DMS 273 (cell line): Measurements from ENCODE around the gene TGFB2.

Experiments
- DNase-seq: peaks from one replicate; lab custom pipeline; 2025; ENCODE audit not compliant: unreplicated experiment; lab: John Stamatoyannopoulos, UW

Gene TGFB2

DNA sequence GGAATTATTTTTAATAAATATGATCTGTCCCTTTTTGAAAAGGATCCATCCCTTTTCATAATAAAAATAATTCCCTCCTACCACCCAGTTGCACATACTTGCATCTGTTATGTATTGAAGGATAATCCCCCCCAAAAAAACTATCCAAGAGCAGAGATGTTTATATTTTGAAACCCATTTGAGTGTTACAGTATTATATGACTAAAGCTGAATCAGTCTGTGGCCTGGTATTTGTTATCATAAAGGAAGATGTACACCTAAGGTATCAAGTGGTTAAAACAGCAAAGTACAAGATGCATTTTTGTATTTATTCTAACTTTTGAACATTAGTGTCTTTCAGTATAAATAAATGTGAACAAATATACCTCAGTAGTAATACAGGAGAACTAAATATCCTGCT lies 12.7 kb upstream of the TGFB2 start:
- no peak for DNase-seq

DNA sequence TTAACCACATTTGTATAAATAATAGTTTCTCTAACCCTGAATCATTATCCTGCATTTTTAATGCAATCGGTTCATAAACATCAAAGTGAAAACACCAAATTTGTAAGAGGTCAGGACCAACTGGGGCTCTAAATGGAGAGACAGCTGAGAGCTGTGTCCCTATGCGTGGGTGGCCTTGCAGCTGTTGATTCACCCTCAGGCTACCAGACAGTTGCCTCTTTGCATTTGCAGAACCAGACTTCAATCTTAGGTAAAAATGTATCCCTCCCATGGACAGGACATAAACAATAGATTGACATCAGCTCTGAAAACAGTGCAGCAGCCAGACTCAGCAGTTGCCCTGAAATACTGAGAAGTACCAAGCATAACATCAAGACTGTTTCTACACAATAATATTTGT lies 8.8 kb upstream of the TGFB2 start:
- no peak for DNase-seq

DNA sequence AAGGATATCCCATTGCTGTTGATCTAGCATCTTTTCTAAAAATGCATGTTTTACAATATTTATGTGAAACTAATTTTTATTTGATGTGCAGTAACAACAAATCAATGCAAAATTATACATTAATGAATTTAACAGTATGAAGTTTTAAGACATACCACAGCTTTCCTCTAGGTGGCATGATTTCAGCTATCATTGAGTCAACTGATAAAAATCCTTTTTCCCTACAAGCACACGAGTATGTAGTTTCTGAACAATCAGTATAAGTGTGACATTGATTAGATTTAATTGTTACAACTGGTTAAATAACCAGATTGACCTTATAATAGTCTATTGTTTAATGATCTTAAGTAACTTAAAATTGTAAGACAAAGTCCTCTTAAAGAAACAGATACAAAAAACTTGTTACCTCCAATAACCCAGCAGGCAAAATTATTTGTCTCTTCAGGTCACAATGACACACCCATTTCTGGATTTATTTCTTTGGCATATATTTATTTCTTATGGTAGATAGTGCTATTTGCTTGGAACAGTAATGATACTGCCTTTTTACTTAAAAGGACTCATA lies 5.8 kb upstream of the TGFB2 start:
- peak; percentile 66 for DNase-seq

DNA sequence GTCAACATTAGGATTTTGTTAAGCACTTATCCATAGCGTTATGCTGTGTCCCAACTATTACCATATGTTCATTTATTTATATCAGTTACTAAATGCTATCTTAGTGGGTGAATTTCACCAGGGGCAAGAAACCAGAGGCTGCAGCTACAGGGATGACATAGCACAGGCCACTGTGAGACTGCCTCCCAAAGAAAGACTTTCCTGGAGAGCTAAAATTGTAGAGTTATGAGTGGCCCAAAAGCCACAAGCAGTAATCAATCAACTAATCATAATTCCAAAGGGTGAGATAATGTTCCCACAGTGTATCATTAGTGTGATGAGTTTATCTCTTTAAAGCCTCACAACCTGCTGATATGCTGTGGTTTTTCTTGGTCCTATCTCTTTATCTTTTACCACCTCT lies 3.8 kb upstream of the TGFB2 start:
- no peak for DNase-seq

DNA sequence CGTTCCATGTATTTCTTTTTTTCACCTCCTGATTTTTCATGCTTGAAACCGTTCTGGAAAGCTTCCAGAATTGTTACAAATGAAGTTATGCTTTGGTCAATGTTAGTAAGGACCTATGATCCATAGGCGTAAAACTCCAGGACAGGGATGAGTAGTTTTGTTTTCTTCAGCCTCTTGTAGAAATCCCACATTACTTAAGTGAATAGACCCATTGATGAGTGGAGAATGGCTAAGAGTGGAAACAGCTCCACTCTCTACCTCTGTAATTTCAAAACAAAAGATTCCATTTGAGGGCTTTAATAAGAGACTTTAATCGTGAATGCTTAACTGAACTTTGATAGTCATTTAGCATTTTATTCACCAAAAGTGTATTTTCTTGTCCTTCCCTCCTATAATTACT lies 3.0 kb upstream of the TGFB2 start:
- DNase-seq, result no peak

DNA sequence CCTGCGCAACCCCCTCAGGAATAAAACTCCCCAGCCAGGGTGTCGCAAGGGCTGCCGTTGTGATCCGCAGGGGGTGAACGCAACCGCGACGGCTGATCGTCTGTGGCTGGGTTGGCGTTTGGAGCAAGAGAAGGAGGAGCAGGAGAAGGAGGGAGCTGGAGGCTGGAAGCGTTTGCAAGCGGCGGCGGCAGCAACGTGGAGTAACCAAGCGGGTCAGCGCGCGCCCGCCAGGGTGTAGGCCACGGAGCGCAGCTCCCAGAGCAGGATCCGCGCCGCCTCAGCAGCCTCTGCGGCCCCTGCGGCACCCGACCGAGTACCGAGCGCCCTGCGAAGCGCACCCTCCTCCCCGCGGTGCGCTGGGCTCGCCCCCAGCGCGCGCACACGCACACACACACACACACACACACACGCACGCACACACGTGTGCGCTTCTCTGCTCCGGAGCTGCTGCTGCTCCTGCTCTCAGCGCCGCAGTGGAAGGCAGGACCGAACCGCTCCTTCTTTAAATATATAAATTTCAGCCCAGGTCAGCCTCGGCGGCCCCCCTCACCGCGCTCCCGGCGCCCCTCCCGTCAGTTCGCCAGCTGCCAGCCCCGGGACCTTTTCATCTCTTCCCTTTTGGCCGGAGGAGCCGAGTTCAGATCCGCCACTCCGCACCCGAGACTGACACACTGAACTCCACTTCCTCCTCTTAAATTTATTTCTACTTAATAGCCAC lies 696 bp downstream of the TGFB2 start:
- peak; percentile 89 for DNase-seq

DNA sequence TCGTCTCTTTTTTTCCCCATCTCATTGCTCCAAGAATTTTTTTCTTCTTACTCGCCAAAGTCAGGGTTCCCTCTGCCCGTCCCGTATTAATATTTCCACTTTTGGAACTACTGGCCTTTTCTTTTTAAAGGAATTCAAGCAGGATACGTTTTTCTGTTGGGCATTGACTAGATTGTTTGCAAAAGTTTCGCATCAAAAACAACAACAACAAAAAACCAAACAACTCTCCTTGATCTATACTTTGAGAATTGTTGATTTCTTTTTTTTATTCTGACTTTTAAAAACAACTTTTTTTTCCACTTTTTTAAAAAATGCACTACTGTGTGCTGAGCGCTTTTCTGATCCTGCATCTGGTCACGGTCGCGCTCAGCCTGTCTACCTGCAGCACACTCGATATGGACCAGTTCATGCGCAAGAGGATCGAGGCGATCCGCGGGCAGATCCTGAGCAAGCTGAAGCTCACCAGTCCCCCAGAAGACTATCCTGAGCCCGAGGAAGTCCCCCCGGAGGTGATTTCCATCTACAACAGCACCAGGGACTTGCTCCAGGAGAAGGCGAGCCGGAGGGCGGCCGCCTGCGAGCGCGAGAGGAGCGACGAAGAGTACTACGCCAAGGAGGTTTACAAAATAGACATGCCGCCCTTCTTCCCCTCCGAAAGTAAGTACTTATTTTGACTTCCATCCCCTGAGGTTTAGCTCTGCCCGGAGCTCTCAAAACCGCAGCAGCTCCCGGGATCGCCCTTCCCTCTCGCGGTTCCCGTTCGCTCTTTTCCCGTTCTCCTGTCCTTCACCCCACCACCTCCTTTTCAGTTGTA lies 1.5 kb downstream of the TGFB2 start:
- peak; percentile 65 for DNase-seq

DNA sequence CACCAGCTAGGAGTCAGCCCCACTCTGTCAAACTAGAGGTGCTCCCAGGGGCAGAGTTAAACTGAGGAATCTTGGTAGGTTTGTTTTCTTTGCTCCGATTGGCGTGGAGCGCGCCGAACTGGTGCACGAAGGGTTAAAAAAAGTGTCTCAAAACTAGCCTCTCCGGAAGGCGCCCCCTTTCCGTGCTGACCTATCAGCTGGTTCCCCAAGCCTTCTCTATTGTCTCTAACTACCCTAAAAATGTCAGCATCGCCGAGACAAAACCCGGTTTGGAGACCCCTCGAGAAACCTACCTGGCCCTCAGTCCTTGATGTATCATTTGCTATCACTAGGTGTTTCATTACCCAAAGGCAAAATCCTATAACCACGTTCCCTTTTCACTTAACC lies 2.2 kb downstream of the TGFB2 start:
- DNase-seq, result peak; percentile 65

DNA sequence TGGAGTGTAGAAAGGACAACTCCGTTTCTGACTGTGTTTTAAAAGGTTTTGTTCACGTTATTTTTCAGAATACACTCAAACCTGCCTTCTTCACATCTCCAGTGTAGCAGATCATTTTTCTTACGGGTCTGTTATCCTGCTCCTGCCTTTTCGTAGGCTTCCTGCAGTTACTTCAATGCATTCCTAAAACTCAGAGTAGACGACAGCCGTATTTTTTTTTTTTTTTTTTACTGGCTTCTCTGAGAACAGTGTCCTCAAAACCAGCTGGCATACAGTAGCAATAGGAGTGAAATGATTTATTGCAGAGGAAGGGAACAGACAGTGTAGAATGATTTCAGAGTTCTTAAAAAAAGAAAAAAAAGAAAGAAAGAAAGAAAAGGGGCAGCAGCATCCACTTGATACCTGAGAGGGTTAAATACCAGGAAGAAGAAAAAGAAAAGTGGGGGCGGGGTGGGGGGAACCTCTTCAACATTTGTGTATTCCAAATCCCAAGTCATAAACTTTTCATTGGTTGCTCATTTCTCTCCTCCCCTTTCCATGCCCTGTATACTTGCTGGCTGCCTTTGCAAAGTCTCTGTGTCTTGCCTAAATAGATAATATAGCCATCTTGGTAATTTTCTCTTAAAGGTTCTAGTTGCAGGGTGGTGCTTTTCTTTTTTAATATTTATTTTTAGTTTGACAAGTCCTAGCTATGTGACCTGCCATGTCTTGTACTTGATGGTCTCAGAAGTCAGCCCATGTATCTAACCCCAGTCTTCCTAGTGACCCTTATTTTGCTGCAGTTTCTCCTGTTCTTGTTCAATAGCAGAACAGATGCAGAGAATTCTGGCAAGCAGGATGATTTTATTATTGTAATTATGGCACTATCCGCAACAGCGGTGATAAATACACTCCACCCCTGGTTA lies 2.8 kb downstream of the TGFB2 start:
- peak; percentile 74 for DNase-seq

DNA sequence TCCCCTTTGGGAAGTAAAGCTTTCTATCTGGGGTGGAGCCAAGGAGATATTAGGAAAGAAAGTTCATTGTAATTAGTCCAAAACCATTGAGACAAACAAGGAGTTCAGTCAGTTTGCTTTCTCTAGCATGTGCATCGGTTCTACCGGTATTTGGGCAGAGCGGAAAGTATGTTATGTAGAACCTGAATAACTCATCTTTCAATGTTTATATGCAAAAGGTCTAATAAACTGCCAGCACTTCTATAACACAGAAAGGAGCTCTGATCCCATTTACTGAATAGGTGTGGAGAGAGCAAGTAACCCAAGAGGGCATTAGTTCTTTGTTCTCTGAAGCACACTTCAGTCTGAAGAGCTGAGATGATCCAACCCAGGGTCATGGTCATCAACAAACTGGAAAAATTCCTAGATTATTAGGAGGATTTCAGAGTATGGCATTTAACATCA lies 3.5 kb downstream of the TGFB2 start:
- DNase-seq, result no peak

DNA sequence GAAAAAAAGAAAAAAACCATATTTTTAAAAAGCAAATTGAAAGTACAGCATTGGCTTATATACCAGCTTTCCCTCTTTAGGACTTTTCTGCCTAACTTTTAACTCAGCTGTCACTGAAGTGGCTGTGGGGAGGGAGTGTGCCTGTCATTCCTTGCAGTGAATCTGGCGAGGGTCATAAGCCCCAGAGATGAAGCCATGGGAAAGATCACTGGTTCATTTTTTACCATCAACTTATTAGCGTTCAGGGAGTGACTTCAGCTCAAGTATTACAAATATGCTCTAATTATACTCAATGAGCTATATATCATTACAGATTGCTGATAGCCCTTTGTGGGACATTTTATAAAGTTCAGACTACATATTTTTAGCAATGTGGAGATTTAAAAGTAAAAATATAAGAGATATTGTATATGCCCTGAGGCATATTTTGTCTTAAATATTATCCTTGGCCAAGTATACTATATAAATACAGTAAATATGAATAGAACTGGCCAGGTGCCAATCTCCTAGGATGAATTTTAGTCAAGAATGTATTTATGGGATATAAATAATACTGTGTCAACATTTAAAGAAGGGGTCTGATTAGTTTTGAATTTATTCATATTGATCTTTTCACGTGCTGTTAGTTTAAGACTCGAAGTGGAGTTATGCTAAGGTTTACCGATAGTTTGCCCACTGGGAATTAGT lies 4.4 kb downstream of the TGFB2 start:
- DNase-seq, result peak; percentile 19

DNA sequence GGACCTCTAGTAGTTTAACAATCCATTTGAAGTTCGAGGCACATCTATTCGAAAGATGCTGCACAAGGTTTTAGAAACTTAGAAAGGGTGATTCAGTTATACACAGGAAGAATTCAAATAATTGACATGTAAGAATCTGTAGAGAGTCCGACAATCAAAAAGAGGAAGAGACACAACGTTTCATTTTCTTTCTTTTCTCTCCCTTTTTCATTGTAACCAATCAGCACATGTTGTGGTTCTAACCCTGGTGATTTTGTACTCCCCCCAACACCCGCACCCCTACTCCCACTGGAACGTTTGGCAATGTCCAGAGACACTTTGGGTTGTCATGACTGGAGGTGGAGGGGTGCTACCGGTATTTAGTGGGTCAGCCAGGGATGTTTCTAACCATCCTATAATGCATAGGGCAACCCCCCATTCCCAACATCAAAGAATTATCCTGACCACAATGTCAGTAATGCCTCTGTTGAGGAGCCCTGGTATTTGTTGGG lies 4.9 kb downstream of the TGFB2 start:
- no peak for DNase-seq

DNA sequence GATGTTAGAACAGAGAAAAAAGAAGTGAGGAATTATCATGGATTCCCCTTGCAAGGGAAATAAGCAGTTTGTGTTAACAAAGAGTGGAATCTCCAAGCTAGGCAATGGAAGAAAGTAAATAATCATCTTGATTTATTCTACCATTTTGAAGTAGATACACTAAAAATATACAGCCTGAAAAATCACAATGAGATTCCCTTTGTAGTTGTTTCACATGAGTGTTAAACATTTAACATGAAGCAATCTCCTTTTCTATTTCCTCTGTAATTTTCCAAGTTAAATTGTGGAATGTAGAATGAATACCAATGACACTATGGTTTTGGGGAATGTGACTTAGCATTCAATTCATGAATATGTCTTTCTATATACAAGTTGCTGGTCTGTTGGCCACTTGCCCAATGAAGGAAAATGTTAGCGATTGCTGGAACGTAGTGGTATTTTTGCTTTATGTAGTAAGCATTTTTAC lies 5.7 kb downstream of the TGFB2 start:
- DNase-seq, result no peak

DNA sequence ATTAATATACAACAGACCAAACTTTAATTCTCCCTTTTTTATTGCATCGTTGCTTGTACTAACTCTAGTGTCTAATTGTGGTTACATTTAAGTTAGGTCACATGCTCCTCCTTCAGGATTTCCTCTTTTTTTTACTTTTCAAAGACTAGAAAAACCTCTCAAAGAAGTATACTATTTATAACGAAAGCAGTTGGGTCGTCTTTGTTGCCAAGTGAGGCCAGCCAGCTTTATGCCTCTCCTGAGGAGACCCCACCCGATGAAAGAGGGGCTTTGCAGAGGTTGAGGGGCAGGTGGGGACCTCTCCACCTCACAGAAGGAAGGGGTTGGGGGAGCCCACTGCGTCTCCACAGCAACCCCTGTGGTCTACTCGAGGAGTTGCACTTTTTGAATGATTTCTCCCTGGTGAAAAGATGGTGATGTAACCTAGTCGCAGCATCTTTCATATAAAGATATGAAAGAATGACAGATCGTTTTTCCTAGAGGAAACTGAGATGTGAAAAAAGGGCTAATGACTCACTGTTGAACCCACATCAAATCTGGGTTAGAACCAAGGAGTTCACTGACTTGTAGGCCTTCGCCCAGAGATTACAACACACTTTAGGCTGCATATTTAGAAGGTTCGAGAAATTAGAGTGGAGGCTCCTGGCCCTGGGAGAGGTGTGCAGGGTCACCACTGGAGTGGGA lies 6.4 kb downstream of the TGFB2 start:
- DNase-seq, result peak; percentile 35

DNA sequence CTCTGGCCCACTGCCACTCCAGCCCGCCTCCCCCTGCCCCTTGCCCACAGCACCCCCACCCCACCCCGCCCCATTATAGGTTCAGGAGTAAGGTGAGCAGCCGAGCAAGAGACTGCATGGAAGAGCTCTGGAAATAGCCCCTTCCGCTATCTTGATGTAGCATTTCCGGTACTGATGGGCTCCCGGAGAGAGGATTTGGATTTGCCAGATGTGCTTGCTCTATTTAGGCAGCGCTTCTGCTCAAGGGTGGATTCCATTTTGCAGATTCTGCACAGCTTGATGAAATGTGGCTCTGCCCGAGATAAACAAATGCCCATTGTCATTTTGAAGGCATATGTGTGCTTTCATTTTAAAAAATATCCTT lies 6.9 kb downstream of the TGFB2 start:
- DNase-seq, result no peak

DNA sequence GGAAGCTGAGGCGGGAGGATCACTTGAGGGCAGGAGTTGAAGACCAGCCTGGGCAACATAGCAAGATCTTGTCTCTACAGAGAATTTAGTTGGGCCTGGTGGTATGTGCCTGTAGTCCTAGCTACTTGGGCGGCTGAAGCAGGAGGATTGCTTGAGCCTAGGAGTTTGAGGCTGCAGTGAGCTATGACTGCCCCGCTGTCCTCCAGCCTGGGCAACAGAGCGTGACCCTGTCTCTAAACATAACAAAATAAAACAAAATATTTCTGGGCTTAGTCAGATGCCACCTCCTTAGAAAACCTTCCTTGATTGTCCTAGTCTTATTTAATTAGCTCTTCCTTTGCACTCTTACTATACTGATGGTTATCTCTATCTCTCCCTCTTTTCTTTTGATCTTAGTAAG lies 8.5 kb downstream of the TGFB2 start:
- no peak for DNase-seq

DNA sequence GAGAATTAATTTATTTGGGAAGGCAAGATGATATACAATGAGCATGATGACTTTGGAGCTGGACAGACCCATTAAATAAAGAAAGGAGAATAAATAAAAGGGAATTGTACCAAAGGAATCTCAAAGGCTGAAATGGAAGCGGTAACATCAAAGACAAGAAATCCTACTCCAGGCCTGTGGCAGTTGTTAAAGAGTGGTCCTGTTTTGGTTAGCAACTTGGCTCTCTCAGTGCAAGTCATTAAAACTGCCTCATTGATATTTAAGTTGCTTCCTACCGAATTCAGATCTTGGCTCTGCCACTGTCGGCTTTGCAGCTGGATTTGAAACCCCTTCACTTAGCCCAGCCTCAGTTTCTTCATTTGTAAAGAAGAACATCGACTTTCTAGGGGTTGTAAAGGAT lies 10.1 kb downstream of the TGFB2 start:
- no peak for DNase-seq

DNA sequence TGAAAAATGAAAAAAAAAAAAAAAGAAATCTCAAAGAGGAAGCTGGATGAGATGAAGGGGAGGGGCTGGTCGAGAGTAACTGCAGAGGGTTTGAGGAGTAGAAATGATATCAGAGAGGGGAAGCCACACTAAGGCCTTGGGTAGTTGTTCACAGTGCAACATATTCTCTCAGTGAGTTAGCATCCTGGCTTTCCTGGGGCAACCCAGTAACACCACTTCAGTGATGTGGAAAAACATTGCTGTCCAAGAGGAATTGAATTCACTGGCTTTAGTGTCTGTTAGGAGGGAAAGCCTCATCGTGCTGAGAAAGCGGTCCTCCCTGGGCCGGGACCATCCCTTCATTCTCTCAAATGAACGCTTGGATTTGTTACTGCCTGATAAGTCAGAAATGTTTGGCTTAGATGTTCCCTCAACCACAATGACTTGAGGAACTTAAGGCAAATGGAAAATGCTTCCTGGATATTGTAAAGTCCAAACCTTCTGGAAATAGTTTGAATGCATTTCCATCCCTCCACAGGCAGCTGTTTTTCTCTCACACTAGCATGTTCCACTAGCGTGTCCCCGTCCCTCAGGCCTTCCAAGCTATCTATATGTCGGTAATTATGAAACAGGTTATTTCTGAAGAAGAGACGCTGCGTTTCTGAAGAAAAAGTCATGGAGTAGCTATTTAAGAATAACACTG lies 12.2 kb downstream of the TGFB2 start:
- no peak for DNase-seq

DNA sequence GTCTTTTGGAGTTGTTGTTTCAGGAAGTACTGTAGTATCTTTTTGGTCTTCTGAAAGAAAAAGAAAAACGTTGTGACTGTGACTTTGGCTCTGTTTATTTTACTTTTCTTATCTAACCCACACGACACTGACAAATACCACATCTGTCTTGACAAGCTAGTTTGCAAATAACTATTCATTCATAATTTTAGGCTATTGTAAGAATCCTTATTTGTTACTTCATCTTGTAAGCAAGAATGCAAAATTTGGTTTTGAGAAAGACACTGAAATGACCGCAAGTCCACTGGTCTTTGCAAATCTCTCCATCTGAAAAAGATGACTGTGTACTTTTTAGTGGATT lies 12.7 kb downstream of the TGFB2 start:
- DNase-seq, result no peak
